Stimulated activated CD8-positive, alpha-beta memory T cell treated with anti-CD3 and anti-CD28 coated beads, Interleukin-7, amount 100 ng/mL, for 1 hour (primary cell): Measurements from ENCODE around the gene RARG.

Source experiments
- DNase-seq, 2 donors: peaks; one replicate each; pipeline ENCODE4 v3.0.0-alpha.2; 2020; ENCODE audit warnings: low read depth in 2 of 2

RARG gene

DNA sequence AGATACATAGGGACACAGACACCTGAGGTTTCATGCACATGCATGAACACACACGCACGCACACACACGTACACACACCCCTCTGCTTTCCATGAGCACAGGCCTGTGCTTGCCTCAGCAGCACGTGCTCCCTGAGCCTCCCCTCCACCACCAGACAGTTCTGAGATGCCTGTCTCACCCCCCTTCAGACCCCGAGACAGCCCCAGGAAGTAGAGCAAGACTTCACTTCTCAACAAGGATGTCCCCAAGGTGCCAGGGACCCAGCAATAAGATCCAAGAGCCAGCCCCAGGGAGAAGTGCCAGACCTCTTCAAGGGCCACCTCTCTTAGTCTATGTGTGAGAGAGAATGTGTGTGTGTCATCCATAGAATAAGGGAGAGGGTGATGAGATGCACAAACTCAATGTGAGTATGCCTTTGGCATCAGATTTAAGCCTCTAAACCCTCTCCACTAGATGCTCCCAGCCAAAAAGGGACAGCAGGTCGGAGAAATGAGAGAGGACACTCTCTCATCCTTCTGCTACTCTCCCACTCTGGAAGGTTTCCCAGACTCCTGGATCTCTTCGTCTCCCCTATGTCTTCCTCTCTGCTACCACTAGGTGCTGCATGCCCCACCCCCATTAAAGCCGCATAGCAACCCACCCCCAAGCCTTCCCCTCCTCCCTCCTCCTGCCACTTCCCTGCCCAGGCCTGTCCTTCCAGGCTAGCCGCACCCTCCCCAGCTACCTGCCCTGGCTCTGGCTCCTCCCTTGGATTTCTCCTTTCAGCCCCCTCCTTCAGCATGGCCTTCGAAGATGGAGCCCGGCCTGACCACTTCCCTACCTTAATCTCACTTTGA is 7.7 kb downstream of the RARG start:
- DNase-seq, result no peak

GRCh38 chr12:53223389-53224060 is 8.5 kb downstream of the RARG start:
- no peak for DNase-seq

- no peak for DNase-seq
Measured at GRCh38 chr12:53222806-53223261, 9.2 kb downstream of the RARG start.

GRCh38 chr12:53222170-53222721 is 9.8 kb downstream of the RARG start:
- no peak for DNase-seq

GRCh38 chr12:53221203-53222080 is 10.6 kb downstream of the RARG start:
- DNase-seq, result peak in 1 of 2 donors; percentile 26

DNA sequence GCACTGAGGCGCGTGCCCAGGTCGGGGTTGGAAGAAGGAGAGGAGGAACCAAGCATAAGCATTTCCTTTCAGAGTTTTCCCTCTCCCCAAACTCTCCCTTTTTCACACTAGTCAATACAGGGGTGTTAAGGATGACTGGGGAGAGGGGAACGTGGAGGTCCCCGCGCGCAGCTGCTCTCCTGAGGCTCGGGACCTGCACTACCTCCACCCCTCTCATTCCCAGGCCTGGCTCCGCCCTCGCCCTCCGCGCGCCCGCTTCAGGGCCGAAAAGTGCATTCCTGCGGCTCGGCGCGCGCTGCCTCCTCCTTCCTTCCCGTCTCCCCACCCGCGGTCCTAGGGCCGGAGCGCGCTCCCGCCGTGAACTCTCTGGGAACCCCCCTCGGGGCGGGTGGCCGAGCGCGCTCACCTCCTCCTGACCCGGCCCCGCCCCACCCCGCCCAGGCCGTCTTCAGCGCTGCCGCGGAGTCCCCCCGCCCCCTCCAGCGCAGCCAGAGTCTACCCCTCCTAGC is 11.3 kb downstream of the RARG start:
- DNase-seq, result peak; percentile 54 to 63

DNA sequence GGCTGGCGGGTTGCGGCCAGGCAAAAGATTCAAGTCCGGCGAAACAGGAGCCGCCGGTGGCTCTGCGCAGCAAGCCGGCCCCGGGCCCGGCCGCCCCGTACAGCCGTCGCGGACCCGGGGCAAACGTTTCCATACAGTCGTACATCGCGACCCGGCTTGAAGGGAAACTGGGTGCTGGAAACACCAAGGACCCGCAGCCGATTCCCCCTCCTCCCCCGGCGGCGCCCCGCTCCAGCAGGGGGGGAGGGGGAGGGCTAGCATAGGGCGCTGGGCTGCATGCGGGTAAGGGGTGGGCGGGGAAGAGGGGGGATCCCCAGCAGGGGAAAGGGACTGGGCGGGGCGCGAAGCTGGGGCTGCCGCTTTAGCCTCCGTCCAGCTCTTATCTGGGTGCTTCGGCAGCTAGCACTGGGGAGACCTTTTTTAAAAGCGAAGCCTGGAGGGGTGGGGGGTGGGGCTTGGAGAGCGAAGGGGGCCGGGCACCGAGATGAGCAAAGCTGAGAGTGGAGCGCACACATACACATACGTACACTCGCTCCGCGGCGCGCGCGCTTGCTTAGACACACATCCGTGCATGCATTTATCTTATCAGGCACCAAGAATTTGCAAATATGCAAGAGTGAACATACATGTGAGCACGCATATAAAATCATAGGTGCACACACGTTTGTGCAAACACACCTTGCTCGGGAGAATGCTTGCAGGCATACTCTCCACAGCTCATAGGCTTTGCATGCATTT is 11.9 kb downstream of the RARG start:
- DNase-seq, result peak; percentile 36 to 51

DNA sequence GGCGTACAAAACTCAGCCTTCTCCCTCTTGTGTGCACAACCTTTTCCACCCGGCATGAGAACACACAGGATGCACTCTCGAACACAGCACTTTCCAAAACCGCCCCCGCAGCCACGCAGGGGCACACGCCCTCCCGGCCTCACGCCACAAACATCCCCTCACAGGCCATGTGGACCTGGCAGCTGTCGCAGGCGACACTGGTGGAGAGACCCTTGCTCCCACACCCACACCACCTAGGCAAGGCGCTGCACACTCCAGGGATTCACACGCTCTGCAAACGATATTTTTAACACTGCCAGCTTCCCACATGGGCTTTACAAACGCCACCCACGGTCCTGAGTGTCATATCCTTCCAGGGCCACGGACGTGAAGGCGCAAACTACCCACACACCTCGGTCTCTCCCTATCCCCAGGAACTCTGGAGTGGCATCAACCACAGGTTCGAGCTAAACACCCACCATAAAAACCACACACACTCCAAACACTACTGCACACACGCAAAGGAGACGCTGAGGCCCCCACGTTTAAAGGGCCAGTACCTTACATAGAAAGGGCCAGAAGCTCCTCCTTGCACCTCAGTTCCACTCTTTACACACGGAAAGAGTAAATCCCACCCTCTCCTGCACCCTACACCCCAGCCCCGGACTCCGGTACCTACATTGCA is 12.6 kb downstream of the RARG start:
- no peak for DNase-seq

- DNase-seq, result no peak
Measured at GRCh38 chr12:53218551-53219291, 13.3 kb downstream of the RARG start.

DNA sequence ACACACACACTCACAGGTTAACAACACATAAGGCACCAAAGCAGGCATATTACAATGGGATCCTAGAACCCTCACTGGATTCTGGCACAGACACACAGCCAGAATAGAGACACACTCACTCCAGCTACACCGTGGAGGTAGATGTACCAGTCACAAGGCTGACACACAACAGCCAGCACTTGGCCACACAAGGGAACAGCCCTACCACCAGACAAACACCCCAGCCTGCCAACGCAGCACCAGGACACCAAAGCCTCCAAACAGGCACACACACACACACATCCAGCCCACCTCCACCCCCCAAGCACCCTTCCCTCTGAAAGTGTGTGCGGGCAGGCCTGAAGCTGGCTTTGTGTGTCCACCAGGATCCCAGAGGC is 14.1 kb downstream of the RARG start:
- DNase-seq, result no peak

DNA sequence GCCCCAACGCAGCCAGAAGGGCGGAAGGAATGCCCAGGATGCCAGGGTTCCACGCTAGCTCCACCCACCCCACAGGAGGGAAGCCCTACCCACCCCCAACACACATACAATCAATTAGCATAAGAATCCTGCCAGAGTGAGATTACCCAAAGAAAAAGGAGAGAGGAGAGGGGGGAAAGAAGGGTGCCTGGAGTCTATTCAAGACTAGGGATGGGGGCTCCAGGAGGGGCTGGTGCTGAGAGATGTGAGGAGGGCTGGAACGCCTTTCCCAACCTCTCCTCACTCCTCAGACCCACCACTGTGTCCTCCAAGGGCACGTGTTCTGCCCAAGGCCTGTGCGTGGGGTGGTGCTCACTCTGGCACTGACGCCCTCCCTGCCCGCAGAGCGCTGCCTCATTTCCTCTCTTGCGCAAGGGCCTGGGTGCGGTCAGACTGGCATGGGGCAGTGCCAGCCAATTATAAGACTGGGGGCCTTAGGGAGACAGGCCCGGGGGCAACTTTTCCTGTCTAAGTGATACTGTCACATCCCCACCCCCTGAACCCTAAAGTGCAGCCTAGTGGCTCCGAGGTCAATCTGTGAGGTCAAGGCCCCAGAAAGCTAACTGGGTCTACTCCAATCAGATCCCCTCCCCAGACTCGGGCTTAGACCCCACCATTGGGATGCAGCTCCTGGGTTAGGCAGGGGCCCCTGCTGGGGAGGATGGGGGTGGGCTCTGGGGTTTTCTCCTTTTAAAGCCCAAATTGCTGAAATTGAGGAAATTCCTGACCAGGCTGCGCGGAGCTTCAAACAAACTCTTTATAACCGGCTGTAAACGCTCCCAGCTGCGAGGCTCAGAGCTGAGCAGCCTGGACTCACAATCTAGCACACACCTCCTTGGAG is 14.7 kb downstream of the RARG start:
- peak in 1 of 2 donors; percentile 31 for DNase-seq

GRCh38 chr12:53215497-53215896 is 16.5 kb downstream of the RARG start:
- no peak for DNase-seq

DNA sequence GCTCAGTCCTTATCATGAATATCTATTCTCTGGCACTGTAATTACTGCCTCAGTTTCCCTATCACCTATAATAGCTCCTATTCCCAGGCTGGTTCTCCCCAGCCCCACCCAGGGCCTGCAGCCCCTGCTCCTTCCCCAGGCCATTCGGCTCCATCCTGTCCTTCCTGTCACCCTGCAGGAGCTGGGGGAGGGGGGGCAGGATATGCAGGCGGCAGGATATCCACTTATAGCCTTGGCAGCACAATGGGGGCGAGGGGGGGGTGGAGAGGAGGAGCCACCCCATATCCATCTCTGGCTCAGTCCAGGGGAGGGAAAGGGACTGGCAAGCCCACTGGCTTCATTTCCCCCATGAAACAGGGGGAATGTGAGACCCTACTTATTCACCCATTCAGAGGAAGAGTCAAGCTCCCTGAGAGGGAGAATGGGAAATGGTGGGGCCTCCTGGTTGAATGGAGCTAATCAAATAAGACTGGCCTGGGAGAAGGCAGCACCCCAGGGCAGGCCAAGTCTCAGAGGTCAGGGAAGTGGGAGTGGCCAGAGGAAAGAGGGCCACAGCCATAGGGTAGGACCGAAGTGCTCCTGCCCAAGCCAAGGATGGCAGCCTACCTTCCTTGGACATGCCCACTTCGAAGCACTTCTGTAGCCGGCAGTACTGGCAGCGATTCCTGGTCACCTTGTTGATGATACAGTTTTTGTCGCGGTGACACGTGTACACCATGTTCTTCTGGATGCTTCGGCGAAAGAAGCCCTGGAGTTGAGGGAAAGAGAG is 17.1 kb downstream of the RARG start:
- DNase-seq, result no peak

GRCh38 chr12:53214221-53214620 is 17.8 kb downstream of the RARG start:
- no peak for DNase-seq

DNA sequence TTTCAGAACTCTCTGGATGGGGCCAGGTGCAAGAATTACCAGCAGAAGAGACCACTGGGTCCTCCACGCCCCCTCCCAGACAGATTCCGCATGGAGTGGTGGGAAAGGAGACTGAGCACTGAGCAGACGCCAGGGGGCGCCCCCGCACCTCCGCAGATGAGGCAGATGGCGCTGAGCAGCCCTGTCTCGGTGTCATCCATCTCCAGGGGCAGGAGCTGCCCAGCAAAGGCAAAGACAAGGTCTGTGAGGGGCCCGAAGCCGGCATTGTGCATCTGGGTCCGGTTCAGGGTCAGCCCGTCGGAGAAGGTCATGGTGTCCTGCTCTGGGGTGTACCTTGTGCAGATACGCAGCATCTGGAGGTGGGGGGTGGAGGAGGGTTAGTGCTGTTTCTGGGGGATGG is 18.7 kb downstream of the RARG start:
- peak; percentile 58 to 81 for DNase-seq

DNA sequence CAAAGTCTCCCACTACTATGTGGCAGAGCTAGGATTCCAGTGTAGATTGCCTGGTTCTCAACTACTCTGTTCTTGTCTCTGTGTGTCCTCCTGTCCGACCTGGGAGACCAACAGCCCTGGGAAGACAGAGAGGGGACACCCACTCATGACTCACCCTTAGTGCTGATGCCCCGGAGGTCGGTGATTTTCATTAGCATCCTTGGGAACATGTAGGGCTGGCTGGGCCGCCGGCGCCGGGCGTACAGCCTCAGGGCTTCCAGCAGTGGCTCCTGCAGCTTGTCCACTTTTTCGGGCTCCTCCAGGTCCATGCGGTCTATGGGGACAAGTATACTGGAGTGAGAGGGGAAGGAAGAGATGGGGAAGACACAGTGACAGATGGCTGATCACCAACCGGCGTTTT is 19.1 kb downstream of the RARG start:
- no peak for DNase-seq

DNA sequence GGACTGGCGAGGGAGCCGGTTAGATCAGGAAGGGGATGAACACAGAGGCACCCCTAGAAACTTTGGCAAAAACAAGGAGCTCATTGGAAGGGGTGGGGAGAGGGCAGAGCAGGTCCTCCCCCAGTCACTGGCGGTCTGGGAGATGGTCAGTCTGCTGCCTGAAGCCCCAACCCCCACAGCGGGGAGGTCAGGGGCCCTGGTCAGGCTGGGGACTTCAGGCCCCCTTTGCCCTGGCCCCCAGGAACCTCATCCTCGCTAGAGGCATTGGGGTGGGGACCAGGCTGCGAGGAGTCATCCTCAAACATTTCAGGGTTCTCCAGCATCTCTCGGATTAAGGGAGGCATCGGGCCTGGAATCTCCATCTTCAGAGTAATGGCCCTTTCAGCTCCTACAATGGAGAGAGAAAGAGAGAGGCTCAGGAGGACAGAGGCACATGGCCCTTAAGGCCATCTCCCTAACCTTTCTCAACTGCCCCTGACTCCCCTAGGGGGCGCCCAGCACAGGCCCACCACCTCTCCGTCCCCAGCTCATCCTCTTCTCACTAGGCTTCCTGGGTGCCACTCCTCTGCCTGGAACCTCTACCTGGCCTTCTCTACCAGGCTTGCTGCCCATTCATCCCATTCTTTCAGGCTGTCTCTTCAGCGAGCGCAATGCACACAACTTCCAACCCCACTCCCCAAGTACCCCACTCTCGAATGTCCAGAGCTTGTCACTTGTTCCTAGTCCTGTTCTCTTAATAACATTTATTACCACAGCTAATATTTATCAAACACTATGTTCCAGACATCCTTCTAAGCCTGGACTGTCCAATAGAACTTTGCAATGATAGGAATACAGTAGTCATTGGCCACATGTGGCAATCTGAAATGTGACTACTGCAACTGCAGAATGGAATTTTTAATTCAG is 20.3 kb downstream of the RARG start:
- DNase-seq, result no peak
